Mucosa of descending colon (tissue), 3 donors: ENCODE data around the gene RFX2. TPM values are rescaled to one million over a fixed set of nuclear protein-coding genes. Genes with fewer than 3 reads are reported as not detected.
A peak's percentile ranks its signal among the peaks of the same experiment; 100 is the strongest.
"Not testable (repeated sequence)": the region's sequence is repeated elsewhere in the genome, so short reads cannot be mapped to it uniquely, and the experiment has no call there.

Experiments
- ATAC-seq: fragments of 200-7000 bp; cut with Tn5 transposase; one replicate; pipeline ENCODE4 v1.9.1; 2020; ENCODE audit warnings: mild to moderate bottlenecking, moderate library complexity
- DNase-seq, 3 donors: peaks; one replicate each; pipeline ENCODE4 v3.0.0-alpha.2; 2020
- H3K36me3 ChIP-seq: fragments of 200-600 bp; one replicate; pipeline ENCODE4 v1.8.0; 2021; ENCODE audit warnings: low read depth, mild to moderate bottlenecking
- H3K4me1 ChIP-seq: fragments of 200-600 bp; one replicate; pipeline ENCODE4 v1.8.0; 2021; ENCODE audit warnings: low read depth, mild to moderate bottlenecking
- H3K4me3 ChIP-seq: fragments of 200-600 bp; one replicate; pipeline ENCODE4 v1.8.0; 2021; ENCODE audit warnings: mild to moderate bottlenecking
- H3K9me3 ChIP-seq: fragments of 200-600 bp; one replicate; pipeline ENCODE4 v1.8.0; 2021; ENCODE audit warnings: mild to moderate bottlenecking
- CTCF ChIP-seq: fragments of 200-600 bp; IDR thresholded peaks from one replicate; pipeline ENCODE4 v1.8.0; 2022; ENCODE audit warnings: antibody characterized with exemption, mild to moderate bottlenecking
- intact Hi-C, 2 donors: fragments of 100-400 bp; cut with DNase I in 1 of 2; cut with micrococcal nuclease in 1 of 2; formaldehyde crosslinking; loops; one replicate each; pipeline versions ENCODE4 v1.11.0 to v1.11.1; 2022; cut with DNase I, micrococcal nuclease
- total RNA-seq, 3 donors: library from RNA; stranded (reverse); fragmentation: NEBNext Ultra II Directional in 2 of 3; extraction: Animal tissue kit (Norgen Biotek cat#: 25700) in 2 of 3; gene quantifications; one replicate each; pipeline versions ENCODE4 v1.2.1 to v1.2.4, GENCODE V29; 2021 to 2023
- donor health status: DM: no; HTN: no; CAD: no; lungs with moderate emphysema.
- donor health status: DM: no; HTN: no; CAD: no.
- donor health status: DM: no; HTN: yes; CAD: no.

The RFX2 gene
- total RNA-seq, 3 donors from 2014 or later, result 5.6 to 14.6 (median 7.2) TPM

DNA sequence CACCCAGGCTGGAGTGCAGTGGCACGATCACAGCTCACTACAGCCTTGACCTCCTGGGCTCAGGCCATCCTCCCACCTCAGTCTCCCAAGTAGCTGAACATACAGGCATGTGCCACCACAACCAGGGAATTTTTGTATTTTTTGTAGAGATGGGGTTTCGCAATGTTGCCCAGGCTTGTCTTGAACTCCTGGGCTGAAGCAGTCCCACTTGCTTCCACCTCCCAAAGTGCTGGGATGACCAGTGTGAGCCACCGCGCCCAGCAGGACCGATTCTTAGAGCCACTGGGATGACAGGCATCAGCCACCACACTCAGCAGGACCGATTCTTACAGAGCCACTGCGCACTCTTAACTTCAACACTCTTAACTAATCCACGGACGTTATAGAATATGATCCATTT, 77.5 kb downstream of the RFX2 start:
- DNase-seq (no peak), ATAC-seq (no peak)
- intact Hi-C loops, result no loop called here
- TF ChIP-seq CTCF, result no peak
- no peak overlapping the region for H3K4me3 ChIP-seq
- H3K9me3 ChIP-seq, result no peaks in the 10 kb centered on the region
- H3K4me1 ChIP-seq, result no peaks in the 10 kb centered on the region
- H3K36me3 ChIP-seq, result no peaks in the 10 kb centered on the region

- Histone ChIP-seq H3K36me3 (no peaks in the 10 kb centered on the region), H3K4me1 (no peaks in the 10 kb centered on the region), H3K9me3 (no peaks in the 10 kb centered on the region), H3K4me3 (no peak overlapping the region)
- intact Hi-C loops, result no loop called here
- TF ChIP-seq CTCF, result no peak
- DNase-seq (no peak), ATAC-seq (no peak)
Observed at GRCh38 chr19:6032381-6032780, 77.9 kb downstream of the RFX2 start.

GRCh38 chr19:6030214-6030507, 80.1 kb downstream of the RFX2 start:
- ATAC-seq (no peak), DNase-seq (no peak)
- intact Hi-C loops, result no loop called here
- TF ChIP-seq CTCF, result no peak
- Histone ChIP-seq H3K9me3 (no peaks in the 10 kb centered on the region), H3K4me1 (no peaks in the 10 kb centered on the region), H3K4me3 (no peak overlapping the region), H3K36me3 (no peaks in the 10 kb centered on the region)

DNA sequence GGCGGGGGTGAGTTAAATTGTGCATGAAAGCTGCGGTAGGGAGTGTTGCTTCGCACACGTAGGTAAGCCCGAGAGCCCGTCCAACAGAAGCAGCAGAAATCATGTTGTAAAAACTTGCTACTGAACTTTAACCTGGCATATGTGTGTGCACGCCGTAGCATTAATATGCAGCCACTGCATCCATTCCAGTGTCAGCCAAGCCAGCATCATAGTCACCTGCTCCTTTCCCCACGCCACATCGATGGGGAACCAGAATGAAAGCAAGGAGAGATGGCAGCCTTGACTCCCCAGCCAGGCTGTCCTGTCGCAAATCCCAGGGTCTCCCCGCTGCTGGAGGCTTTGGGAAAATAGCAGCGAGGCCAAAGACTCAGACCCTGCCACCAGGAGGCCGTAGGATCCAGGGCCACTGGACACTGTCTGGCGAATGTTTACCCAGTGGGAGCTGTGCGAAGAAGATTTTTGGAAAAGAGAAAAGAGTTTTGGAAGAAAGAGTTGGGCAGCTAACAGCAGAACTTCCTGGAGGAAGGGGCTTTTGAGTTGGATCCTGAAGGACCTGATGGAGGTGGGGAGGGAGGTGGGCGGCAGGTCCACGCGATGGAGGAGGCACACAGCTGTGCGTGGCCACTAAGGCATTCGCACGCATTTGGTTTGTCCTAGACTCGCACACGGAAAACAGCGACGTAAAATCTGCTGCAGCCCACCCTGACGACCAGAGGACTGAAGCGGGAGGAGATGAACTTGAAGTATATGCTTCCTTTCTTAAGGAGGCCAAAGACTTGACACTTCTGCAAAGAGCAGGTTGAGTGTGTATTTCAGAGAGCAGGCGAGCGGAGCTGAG, 83.7 kb downstream of the RFX2 start:
- H3K9me3 ChIP-seq, result no peaks in the 10 kb centered on the region
- DNase-seq (peak in 1 of 3 donors; percentile 17), ATAC-seq (no peak)
- H3K36me3 ChIP-seq, result no peaks in the 10 kb centered on the region
- no peak for TF ChIP-seq CTCF
- intact Hi-C loops, result no loop called here
- no peaks in the 10 kb centered on the region for H3K4me1 ChIP-seq
- H3K4me3 ChIP-seq, result no peak overlapping the region

GRCh38 chr19:6024756-6025155, 85.5 kb downstream of the RFX2 start:
- ATAC-seq, H3K36me3 ChIP-seq: not testable (repeated sequence)
- DNase-seq, result peak in 1 of 3 donors; percentile 0

GRCh38 chr19:6023936-6024335, 86.4 kb downstream of the RFX2 start:
- no peak for TF ChIP-seq CTCF
- no peaks in the 10 kb centered on the region for H3K36me3 ChIP-seq
- H3K4me3 ChIP-seq, result no peak overlapping the region
- DNase-seq (peak in 1 of 3 donors; percentile 15), ATAC-seq (no peak)
- intact Hi-C loops, result loop anchor here (5.0 kb wide), 1 partner anchor 37 kb away; no protein-coding TSS in a partner anchor
- H3K4me1 ChIP-seq, result no peaks in the 10 kb centered on the region
- no peaks in the 10 kb centered on the region for H3K9me3 ChIP-seq

More at GRCh38 chr19:6024756-6025155, 85.5 kb downstream of the RFX2 start:
- H3K9me3 ChIP-seq, H3K4me3 ChIP-seq, H3K4me1 ChIP-seq: not testable (repeated sequence)
- intact Hi-C loops, result loop anchor here (5.0 kb wide), 1 partner anchor 37 kb away; no protein-coding TSS in a partner anchor
